Activated naive CD4-positive, alpha-beta T cell treated with anti-CD3 and anti-CD28 coated beads, Interleukin-2, amount 10 ng/mL, durations not matched to agents 7 days and 5 days (primary cell): ENCODE results near the gene TOM1L2.

Source experiments
- CTCF ChIA-PET: fragments of 350-600 bp; sonication (Branson Sonifier 250); formaldehyde crosslinking; loops from one replicate; lab custom pipeline; 2021; ENCODE audit warnings: antibody characterized with exemption; lab: Charles Lee
- DNase-seq: peaks from one replicate; pipeline ENCODE4 v3.0.0-alpha.2; 2020
- H3K27ac Mint-ChIP-seq: one replicate; pipeline ENCODE4 v1.8.0; 2021; ENCODE audit warnings: mild to moderate bottlenecking, moderate library complexity, mixed read lengths
- H3K27me3 Mint-ChIP-seq: one replicate; pipeline ENCODE4 v1.8.0; 2021; ENCODE audit warnings: mild to moderate bottlenecking, mixed read lengths
- H3K36me3 Mint-ChIP-seq: one replicate; pipeline ENCODE4 v1.8.0; 2021; ENCODE audit warnings: mixed read lengths
- H3K4me1 Mint-ChIP-seq: one replicate; pipeline ENCODE4 v1.8.0; 2021; ENCODE audit warnings: mixed read lengths
- H3K4me3 Mint-ChIP-seq: one replicate; pipeline ENCODE4 v1.8.0; 2021; ENCODE audit warnings: mild to moderate bottlenecking, moderate library complexity, mixed read lengths
- H3K9me3 Mint-ChIP-seq: one replicate; pipeline ENCODE4 v1.8.0; 2021; ENCODE audit warnings: mixed read lengths

The TOM1L2 gene

DNA sequence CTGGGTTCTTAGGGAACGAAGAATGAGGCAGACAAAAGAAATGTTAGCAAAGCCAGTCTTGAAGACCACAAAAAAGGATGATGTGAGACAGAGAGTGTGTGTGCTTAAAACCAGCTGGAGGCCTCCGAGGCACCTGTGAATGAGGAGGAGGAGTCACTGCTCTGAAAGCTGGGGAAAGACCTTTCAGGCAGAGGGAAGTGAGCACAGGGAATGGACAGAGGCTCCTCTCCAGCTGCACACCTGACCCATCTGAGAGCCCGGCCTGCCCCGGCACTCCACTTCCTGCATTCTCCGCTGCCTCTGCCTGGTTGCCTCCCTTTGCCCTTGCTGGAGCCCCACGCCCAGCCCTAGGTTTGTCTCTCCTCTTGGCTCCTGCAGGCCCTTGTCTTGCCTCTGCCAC is 80.2 kb downstream of the TOM1L2 start:
- Mint-ChIP-seq H3K4me3 (no peak overlapping the region), H3K4me1 (peaks cover 13% of the 10 kb centered on the region), H3K9me3 (no peaks in the 10 kb centered on the region), H3K36me3 (peaks cover 21% of the 10 kb centered on the region), H3K27me3 (no peaks in the 10 kb centered on the region), H3K27ac (no peak overlapping the region)
- CTCF ChIA-PET = interaction anchor here (1.1 to 4.9 kb wide), 5 partner anchors 8 to 142 kb away, joined by 3 to 43 read pairs (median 4); partner anchors contain the start of gene DRC3
- DNase-seq = no peak

- Mint-ChIP-seq H3K36me3 (peaks cover 21% of the 10 kb centered on the region), H3K9me3 (no peaks in the 10 kb centered on the region), H3K4me1 (peaks cover 7% of the 10 kb centered on the region), H3K27ac (peak overlapping the region; percentile 78), H3K4me3 (no peak overlapping the region), H3K27me3 (no peaks in the 10 kb centered on the region)
- peak; percentile 70 for DNase-seq
- CTCF ChIA-PET = interaction anchor here (0.7 to 4.9 kb wide), 16 partner anchors 9 to 152 kb away, joined by 3 to 43 read pairs (median 4); partner anchors contain the start of gene DRC3
These were observed 81.1 kb downstream of the TOM1L2 start for GRCh38 chr17:17890773-17891759.

GRCh38 chr17:17889922-17890321 is 82.3 kb downstream of the TOM1L2 start:
- peaks cover 23% of the 10 kb centered on the region for H3K36me3 Mint-ChIP-seq
- no peak overlapping the region for H3K4me3 Mint-ChIP-seq
- peaks cover 7% of the 10 kb centered on the region for H3K4me1 Mint-ChIP-seq
- no peaks in the 10 kb centered on the region for H3K9me3 Mint-ChIP-seq
- H3K27ac Mint-ChIP-seq = no peak overlapping the region
- H3K27me3 Mint-ChIP-seq = no peaks in the 10 kb centered on the region
- CTCF ChIA-PET = interaction anchor here (0.9 to 4.9 kb wide), 8 partner anchors 20 to 153 kb away, joined by 3 to 43 read pairs (median 6); no protein-coding TSS in a partner anchor
- no peak for DNase-seq

- peaks cover 7% of the 10 kb centered on the region for H3K4me1 Mint-ChIP-seq
- H3K36me3 Mint-ChIP-seq = peaks cover 19% of the 10 kb centered on the region
- H3K27me3 Mint-ChIP-seq = no peaks in the 10 kb centered on the region
- no peak overlapping the region for H3K27ac Mint-ChIP-seq
- no peak for DNase-seq
- H3K9me3 Mint-ChIP-seq = no peaks in the 10 kb centered on the region
- CTCF ChIA-PET = interaction anchor here (0.9 to 3.4 kb wide), 3 partner anchors 30 to 146 kb away, joined by 4 to 13 read pairs (median 9); no protein-coding TSS in a partner anchor
- no peak overlapping the region for H3K4me3 Mint-ChIP-seq
These were observed 83.4 kb downstream of the TOM1L2 start for GRCh38 chr17:17888821-17889220.

DNA sequence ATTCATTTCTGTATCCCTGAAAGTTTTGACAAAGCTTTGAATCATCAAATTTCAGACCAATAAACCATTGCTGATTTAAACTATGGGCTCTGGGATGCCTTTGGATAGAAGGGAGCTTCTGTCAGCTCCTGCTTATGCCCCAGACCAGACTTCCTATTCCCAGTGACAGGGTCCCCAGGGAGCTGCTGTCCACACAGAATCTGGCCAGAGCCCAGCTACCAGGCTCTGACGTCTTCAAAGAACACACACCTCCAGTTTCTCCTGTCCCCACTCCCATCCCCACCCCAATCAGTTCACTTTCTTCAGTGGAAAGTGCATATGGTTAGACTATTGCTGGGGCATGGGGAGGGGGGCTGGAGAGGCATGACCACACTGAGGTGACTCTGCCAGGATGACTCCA is 83.8 kb downstream of the TOM1L2 start:
- Mint-ChIP-seq H3K27ac (no peak overlapping the region), H3K9me3 (no peaks in the 10 kb centered on the region), H3K36me3 (peaks cover 17% of the 10 kb centered on the region), H3K27me3 (no peaks in the 10 kb centered on the region), H3K4me3 (no peak overlapping the region), H3K4me1 (peaks cover 7% of the 10 kb centered on the region)
- CTCF ChIA-PET = interaction anchor here (2.6 to 3.4 kb wide), 2 partner anchors 31 to 145 kb away, joined by 9 to 13 read pairs; no protein-coding TSS in a partner anchor
- no peak for DNase-seq

- CTCF ChIA-PET = interaction anchor here (2.6 to 3.4 kb wide), 2 partner anchors 31 to 146 kb away, joined by 9 to 13 read pairs; no protein-coding TSS in a partner anchor
- Mint-ChIP-seq H3K27ac (no peak overlapping the region), H3K36me3 (peaks cover 12% of the 10 kb centered on the region), H3K4me3 (no peak overlapping the region), H3K27me3 (no peaks in the 10 kb centered on the region), H3K4me1 (peaks cover 7% of the 10 kb centered on the region), H3K9me3 (no peaks in the 10 kb centered on the region)
- DNase-seq = no peak
These were observed 84.4 kb downstream of the TOM1L2 start for GRCh38 chr17:17887752-17888304.

- no peaks in the 10 kb centered on the region for H3K9me3 Mint-ChIP-seq
- peaks cover 11% of the 10 kb centered on the region for H3K36me3 Mint-ChIP-seq
- H3K27me3 Mint-ChIP-seq = no peaks in the 10 kb centered on the region
- peaks cover 2% of the 10 kb centered on the region for H3K4me1 Mint-ChIP-seq
- CTCF ChIA-PET = interaction anchor here (3.4 kb wide), 1 partner anchor 32 kb away, joined by 13 read pairs; no protein-coding TSS in a partner anchor
- H3K4me3 Mint-ChIP-seq = no peak overlapping the region
- no peak for DNase-seq
- no peak overlapping the region for H3K27ac Mint-ChIP-seq
These were observed 85.5 kb downstream of the TOM1L2 start for GRCh38 chr17:17886726-17887125.

DNA sequence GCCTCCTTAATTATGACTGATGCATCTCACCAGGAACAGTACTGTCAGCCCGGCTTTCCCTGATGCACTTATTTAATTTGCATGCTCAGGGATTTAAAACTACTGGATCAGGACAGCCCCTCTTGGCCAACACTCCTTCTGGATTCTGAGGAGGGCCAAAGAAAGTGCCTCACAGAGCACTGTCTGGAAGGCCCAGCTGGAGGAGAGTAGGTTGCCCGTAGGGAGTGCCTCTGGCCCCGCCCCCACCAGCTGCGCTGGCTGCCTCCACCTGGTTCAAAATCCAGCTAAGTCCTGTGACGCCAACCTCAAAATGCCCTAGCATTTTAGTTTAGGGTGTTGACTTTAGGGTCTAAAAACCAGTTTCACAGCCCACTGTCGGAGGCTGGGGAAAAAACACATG is 86.0 kb downstream of the TOM1L2 start:
- H3K4me3 Mint-ChIP-seq = no peak overlapping the region
- peaks cover 2% of the 10 kb centered on the region for H3K4me1 Mint-ChIP-seq
- CTCF ChIA-PET = interaction anchor here (3.4 kb wide), 1 partner anchor 33 kb away, joined by 13 read pairs; no protein-coding TSS in a partner anchor
- no peak for DNase-seq
- H3K27ac Mint-ChIP-seq = no peak overlapping the region
- H3K9me3 Mint-ChIP-seq = no peaks in the 10 kb centered on the region
- peaks cover 9% of the 10 kb centered on the region for H3K36me3 Mint-ChIP-seq
- no peaks in the 10 kb centered on the region for H3K27me3 Mint-ChIP-seq

- Mint-ChIP-seq H3K4me1 (no peaks in the 10 kb centered on the region), H3K36me3 (peaks cover 7% of the 10 kb centered on the region), H3K4me3 (no peak overlapping the region), H3K9me3 (no peaks in the 10 kb centered on the region), H3K27me3 (no peaks in the 10 kb centered on the region), H3K27ac (no peak overlapping the region)
- DNase-seq = no peak
- CTCF ChIA-PET = interaction anchor here (1.0 to 1.4 kb wide), 4 partner anchors 9 to 149 kb away, joined by 3 to 5 read pairs (median 3); no protein-coding TSS in a partner anchor
These were observed 87.5 kb downstream of the TOM1L2 start for GRCh38 chr17:17884391-17885357.

DNA sequence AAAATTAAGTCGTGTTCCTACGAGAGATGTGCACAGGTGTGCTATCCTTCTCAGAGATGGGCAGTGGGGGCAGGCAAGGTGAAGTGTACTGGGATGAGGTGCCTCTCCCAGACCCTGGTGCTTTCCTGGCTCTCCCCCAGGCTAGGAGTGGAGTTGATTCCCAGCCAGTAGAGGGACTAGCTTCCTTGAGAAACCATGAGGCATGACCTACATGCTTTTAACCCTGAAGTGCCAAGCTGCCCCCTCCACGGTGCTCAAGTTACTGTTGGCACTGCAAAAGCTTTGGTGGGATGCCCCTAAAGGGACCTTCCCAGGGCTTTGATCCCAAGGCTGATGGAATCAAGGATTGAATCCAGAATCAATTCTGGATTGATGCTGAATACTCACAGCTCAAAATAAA is 88.4 kb downstream of the TOM1L2 start:
- H3K9me3 Mint-ChIP-seq = no peaks in the 10 kb centered on the region
- H3K4me3 Mint-ChIP-seq = no peak overlapping the region
- no peaks in the 10 kb centered on the region for H3K4me1 Mint-ChIP-seq
- H3K27me3 Mint-ChIP-seq = no peaks in the 10 kb centered on the region
- CTCF ChIA-PET = interaction anchor here (1.1 kb wide), 1 partner anchor 10 kb away, joined by 3 read pairs; no protein-coding TSS in a partner anchor
- no peak overlapping the region for H3K27ac Mint-ChIP-seq
- peaks cover 11% of the 10 kb centered on the region for H3K36me3 Mint-ChIP-seq
- DNase-seq = no peak

- H3K36me3 Mint-ChIP-seq = peaks cover 22% of the 10 kb centered on the region
- CTCF ChIA-PET = no interaction called here
- no peaks in the 10 kb centered on the region for H3K4me1 Mint-ChIP-seq
- H3K27ac Mint-ChIP-seq = no peak overlapping the region
- DNase-seq = no peak
- H3K27me3 Mint-ChIP-seq = no peaks in the 10 kb centered on the region
- no peaks in the 10 kb centered on the region for H3K9me3 Mint-ChIP-seq
- no peak overlapping the region for H3K4me3 Mint-ChIP-seq
These were observed 90.1 kb downstream of the TOM1L2 start for GRCh38 chr17:17882082-17882581.

GRCh38 chr17:17880577-17881196 is 91.5 kb downstream of the TOM1L2 start:
- Mint-ChIP-seq H3K9me3 (no peaks in the 10 kb centered on the region), H3K4me1 (no peaks in the 10 kb centered on the region), H3K27ac (no peak overlapping the region), H3K27me3 (no peaks in the 10 kb centered on the region), H3K36me3 (peaks cover 23% of the 10 kb centered on the region), H3K4me3 (no peak overlapping the region)
- CTCF ChIA-PET = no interaction called here
- DNase-seq = no peak
